ENCODE data around the gene IFNGR2.

- TF ChIP-seq, protein P1, sequence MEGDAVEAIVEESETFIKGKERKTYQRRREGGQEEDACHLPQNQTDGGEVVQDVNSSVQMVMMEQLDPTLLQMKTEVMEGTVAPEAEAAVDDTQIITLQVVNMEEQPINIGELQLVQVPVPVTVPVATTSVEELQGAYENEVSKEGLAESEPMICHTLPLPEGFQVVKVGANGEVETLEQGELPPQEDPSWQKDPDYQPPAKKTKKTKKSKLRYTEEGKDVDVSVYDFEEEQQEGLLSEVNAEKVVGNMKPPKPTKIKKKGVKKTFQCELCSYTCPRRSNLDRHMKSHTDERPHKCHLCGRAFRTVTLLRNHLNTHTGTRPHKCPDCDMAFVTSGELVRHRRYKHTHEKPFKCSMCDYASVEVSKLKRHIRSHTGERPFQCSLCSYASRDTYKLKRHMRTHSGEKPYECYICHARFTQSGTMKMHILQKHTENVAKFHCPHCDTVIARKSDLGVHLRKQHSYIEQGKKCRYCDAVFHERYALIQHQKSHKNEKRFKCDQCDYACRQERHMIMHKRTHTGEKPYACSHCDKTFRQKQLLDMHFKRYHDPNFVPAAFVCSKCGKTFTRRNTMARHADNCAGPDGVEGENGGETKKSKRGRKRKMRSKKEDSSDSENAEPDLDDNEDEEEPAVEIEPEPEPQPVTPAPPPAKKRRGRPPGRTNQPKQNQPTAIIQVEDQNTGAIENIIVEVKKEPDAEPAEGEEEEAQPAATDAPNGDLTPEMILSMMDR (conservative IDR thresholded peaks at IDR 0.05; ENCODE audit: low read length) = no peak
- no peak for TF ChIP-seq EZH2phosphoT487 (IDR thresholded peaks at IDR 0.05; ENCODE audit: borderline replicate concordance)
These were observed 30.4 kb downstream of the IFNGR2 start for GRCh38 chr21:33433425-33434114.
